Panc1 (cell line): ENCODE data around the gene HMCN2. TPM values are rescaled to one million over a fixed set of nuclear protein-coding genes. Genes with fewer than 3 reads are reported as not detected.

ENCODE experiments used
- ATAC-seq: fragments of 200-7000 bp; cut with Tn5 transposase; 2 replicates; pipeline ENCODE4 v1.9.1; 2020; ENCODE audit warnings: mild to moderate bottlenecking, moderate library complexity
- BruUV-seq: library from RNA; stranded (reverse); fragments of 400-500 nt; replicated peaks from 2 replicates; lab custom pipeline; 2021; lab: Mats Ljungman, UMichigan
- CTCF ChIA-PET: fragments of 300-600 bp; sonication (Branson Sonifier 250); formaldehyde crosslinking; loops from one replicate; lab custom pipeline; 2022; ENCODE audit warnings: antibody characterized with exemption; lab: Charles Lee
- POLR2A ChIA-PET: fragments of 300-600 bp; sonication (Branson Sonifier 250); formaldehyde crosslinking; loops from one replicate; lab custom pipeline; 2022; ENCODE audit warnings: antibody characterized with exemption; lab: Charles Lee
- DNase-seq: peaks from one replicate; pipeline ENCODE4 v3.0.0-alpha.2; 2010; ENCODE audit warnings: low read depth, low spot score
- H3K27ac ChIP-seq: 2 replicates; pipeline ENCODE4 v1.5.1; 2011; ENCODE audit warnings: mild to moderate bottlenecking, low read length, inconsistent platforms
- H3K27me3 ChIP-seq: fragments of 200-500 bp; sonication (Bioruptor generic); 2 replicates; pipeline ENCODE4 v1.6.0; 2014; ENCODE audit warnings: low read length, inconsistent platforms; ENCODE audit not compliant: control insufficient read depth, insufficient read depth
- H3K36me3 ChIP-seq: fragments of 200-500 bp; sonication (Bioruptor generic); 2 replicates; pipeline ENCODE4 v1.5.1; 2014; ENCODE audit warnings: inconsistent platforms, mild to moderate bottlenecking, low read length, moderate library complexity; ENCODE audit not compliant: control insufficient read depth, insufficient read depth
- H3K4me1 ChIP-seq: 2 replicates; pipeline ENCODE4 v1.5.1; 2011; ENCODE audit warnings: inconsistent platforms, mild to moderate bottlenecking, low read length, moderate library complexity; ENCODE audit not compliant: control insufficient read depth, insufficient read depth
- H3K4me3 ChIP-seq, 2 experiments: 2 replicates each; pipeline ENCODE4 v1.5.1; 2011 to 2012; ENCODE audit warnings: low read depth in 2 of 2, low read length in 2 of 2, mild to moderate bottlenecking in 2 of 2, inconsistent platforms in 1 of 2, moderate library complexity in 1 of 2
- H3K9me3 ChIP-seq: fragments of 200-500 bp; sonication (Bioruptor generic); 2 replicates; pipeline ENCODE4 v1.5.1; 2014; ENCODE audit warnings: low read depth, mild to moderate bottlenecking, inconsistent platforms, low read length, moderate library complexity; ENCODE audit not compliant: control insufficient read depth, insufficient read depth
- REST ChIP-seq, 2 experiments: IDR thresholded peaks; 2 replicates each; pipeline ENCODE4 v1.6.1; 2011 to 2012; ENCODE audit warnings: low read depth in 2 of 2, control low read depth in 1 of 2, low read length in 1 of 2, mild to moderate bottlenecking in 1 of 2, moderate library complexity in 1 of 2; ENCODE audit not compliant: insufficient read depth in 1 of 2
- SIN3A ChIP-seq: IDR thresholded peaks from 2 replicates; pipeline ENCODE4 v1.6.1; 2012; ENCODE audit warnings: low read depth, mild to moderate bottlenecking, low read length, moderate library complexity, borderline replicate concordance; ENCODE audit not compliant: insufficient read depth
- TCF7L2 ChIP-seq: IDR thresholded peaks from 2 replicates; pipeline ENCODE4 v1.6.1; 2011; ENCODE audit warnings: mild to moderate bottlenecking, low read depth, low read length, inconsistent platforms
- in situ Hi-C: cut with HindIII; loops from 2 replicates; pipeline ENCODE4 v1.10.0; 2016; ENCODE audit warnings: low sequenced_read_pairs, low pct_unique_long_range_greater_than_20kb
- intact Hi-C: fragments of 100-400 bp; cut with micrococcal nuclease; formaldehyde crosslinking; loops from one replicate; pipeline ENCODE4 v1.10.0; 2022; ENCODE audit not compliant: unreplicated experiment
- total RNA-seq: library from RNA; stranded (reverse); gene quantifications from one replicate; pipeline ENCODE4 v1.2.1, GENCODE V29; 2021; ENCODE audit not compliant: unreplicated experiment
- TF ChIP-seq, protein P1 (sequence below): fragments of 450-650 bp; IDR thresholded peaks from 2 replicates; pipeline ENCODE4 v1.5.1; 2017; ENCODE audit warnings: mild to moderate bottlenecking

HMCN2 gene
- total RNA-seq, 1 experiment from 2014 or later = 0.05 TPM

- BruUV-seq = no TSS peak
- Histone ChIP-seq H3K36me3 (no peaks in the 10 kb centered on the region), H3K4me1 (peaks cover 15% of the 10 kb centered on the region), H3K27me3 (no peaks in the 10 kb centered on the region), H3K27ac (peak within 1 kb of the TSS; percentile 44; the same call in 1 of the 2 replicates), H3K4me3 (peak within 1 kb of the TSS; percentile 51 to 61), H3K9me3 (peaks cover 7% of the 10 kb centered on the region; the same call in 1 of the 2 replicates)
- peak; percentile 85 for ATAC-seq
- TF ChIP-seq REST (IDR thresholded peaks at IDR 0.05; ENCODE audit: insufficient read depth in 1 of 2, low read depth in 2 of 2, low read length in 1 of 2) (no peak), TCF7L2 (no peak), SIN3A (peak; percentile 46; the same call in 1 of the 2 replicates)
- TF ChIP-seq, protein P1, sequence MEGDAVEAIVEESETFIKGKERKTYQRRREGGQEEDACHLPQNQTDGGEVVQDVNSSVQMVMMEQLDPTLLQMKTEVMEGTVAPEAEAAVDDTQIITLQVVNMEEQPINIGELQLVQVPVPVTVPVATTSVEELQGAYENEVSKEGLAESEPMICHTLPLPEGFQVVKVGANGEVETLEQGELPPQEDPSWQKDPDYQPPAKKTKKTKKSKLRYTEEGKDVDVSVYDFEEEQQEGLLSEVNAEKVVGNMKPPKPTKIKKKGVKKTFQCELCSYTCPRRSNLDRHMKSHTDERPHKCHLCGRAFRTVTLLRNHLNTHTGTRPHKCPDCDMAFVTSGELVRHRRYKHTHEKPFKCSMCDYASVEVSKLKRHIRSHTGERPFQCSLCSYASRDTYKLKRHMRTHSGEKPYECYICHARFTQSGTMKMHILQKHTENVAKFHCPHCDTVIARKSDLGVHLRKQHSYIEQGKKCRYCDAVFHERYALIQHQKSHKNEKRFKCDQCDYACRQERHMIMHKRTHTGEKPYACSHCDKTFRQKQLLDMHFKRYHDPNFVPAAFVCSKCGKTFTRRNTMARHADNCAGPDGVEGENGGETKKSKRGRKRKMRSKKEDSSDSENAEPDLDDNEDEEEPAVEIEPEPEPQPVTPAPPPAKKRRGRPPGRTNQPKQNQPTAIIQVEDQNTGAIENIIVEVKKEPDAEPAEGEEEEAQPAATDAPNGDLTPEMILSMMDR = no peak
- POLR2A ChIA-PET = no interaction called here
- in situ Hi-C loops (no loop called here), intact Hi-C loops (no loop called here)
- CTCF ChIA-PET = no interaction called here
- no peak for DNase-seq
Measured at GRCh38 chr9:130444565-130445221, 179.1 kb downstream of the HMCN2 start, which contains the start of gene ASS1. Gene ASS1 (plus strand): TSS chr9:130444961. CDS start chr9:130452229, 7,268 bp downstream.

GRCh38 chr9:130445268-130445983 is 179.9 kb downstream of the HMCN2 start:
- ChIA-PET POLR2A (no interaction called here), CTCF (no interaction called here)
- TF ChIP-seq TCF7L2 (0 out of 2 replicates have a peak, but pooled peaks have one; percentile 35), SIN3A (no peak; the same call in 1 of the 2 replicates)
- H3K27ac ChIP-seq = peak overlapping the region; percentile 44; the same call in 1 of the 2 replicates
- DNase-seq = no peak
- H3K36me3 ChIP-seq = no peaks in the 10 kb centered on the region
- H3K4me1 ChIP-seq = peaks cover 15% of the 10 kb centered on the region
- intact Hi-C loops (no loop called here), in situ Hi-C loops (no loop called here)
- H3K9me3 ChIP-seq = peaks cover 7% of the 10 kb centered on the region; the same call in 1 of the 2 replicates
- peak; percentile 56 for ATAC-seq
- BruUV-seq = no TSS peak
- no peaks in the 10 kb centered on the region for H3K27me3 ChIP-seq
- peak overlapping the region; percentile 51 to 61 for H3K4me3 ChIP-seq
